ENCODE results near the gene RIBC2.
"Not testable (repeated sequence)": the region's sequence is repeated elsewhere in the genome, so short reads cannot be mapped to it uniquely, and the experiment has no call there.

Gene RIBC2

DNA sequence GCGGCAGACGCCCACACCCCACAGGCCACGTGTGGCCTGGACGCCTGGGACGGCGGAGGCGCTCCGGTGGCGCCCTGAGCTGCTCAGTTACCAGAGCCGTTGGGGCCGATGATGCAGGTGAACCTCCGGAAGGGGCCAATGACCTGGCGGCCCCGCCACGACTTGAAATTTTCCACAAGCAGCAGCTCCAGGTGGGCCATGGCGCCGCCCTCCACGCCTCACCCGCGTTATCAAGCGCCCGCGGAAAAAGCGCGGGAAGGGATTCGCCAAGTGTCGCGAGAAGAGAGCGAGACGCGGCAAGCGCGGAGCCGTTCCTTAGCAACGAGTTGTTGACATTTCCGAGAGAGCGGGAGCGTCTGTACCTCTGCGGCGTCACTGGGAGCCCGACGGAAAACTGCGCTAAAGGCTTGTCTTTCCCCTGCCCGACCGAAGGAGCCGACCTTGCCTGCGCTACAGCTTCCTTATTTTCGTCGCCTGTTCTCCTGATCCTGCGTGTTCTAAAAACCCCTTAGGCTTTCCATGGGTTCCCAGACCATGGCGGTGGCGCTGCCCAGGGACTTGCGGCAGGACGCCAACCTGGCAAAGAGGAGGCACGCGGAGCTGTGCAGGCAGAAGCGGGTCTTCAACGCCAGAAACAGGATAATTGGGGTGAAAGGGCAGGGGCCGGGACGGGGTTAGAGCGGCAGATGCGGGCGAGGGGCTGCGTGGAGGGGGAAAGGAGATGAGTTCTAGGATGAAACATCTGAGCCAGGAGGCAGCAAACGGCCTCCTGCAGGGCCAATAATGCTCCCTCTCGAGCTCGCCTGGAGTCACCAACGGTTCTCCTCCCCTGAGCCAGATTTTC is at the start of gene RIBC2, which contains the start of gene SMC1B:
TSS of gene RIBC2 (plus strand) at position 326 of the 844 bp plus-strand sequence. CDS start at position 520, 194 bp downstream.
TSS of gene SMC1B (minus strand) at position 232 of the 844 bp plus-strand sequence. CDS start at position 200, 32 bp downstream.
- peak; percentile 43 for DNase-seq

- DNase-seq = no peak
Observed at GRCh38 chr22:45366713-45367112, 46.8 kb upstream of the RIBC2 start.

DNA sequence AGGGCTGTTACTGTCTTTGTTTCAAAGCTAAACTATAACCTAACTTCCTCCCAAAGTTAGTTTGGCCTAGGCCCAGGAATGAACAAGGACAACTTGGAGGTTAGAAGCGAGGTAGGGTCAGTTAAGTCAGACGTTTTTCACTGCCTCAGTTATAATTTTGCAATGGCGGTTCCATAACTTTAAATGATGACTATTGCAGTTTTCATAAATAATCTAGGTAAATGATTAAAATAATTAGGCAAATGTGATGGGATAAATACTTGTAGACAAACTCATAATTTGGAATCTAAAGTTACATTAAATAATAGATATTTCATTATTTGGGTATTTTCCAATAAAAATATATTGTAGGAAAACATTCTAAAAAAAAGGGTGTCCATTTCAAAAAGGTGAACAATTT is 39.9 kb upstream of the RIBC2 start:
- not testable (repeated sequence) for DNase-seq

GRCh38 chr22:45376009-45376408 is 37.5 kb upstream of the RIBC2 start:
- no peak for DNase-seq

GRCh38 chr22:45376703-45377102 is 36.8 kb upstream of the RIBC2 start:
- DNase-seq = no peak

- no peak for DNase-seq
Observed at GRCh38 chr22:45381348-45381747, 32.1 kb upstream of the RIBC2 start.

DNA sequence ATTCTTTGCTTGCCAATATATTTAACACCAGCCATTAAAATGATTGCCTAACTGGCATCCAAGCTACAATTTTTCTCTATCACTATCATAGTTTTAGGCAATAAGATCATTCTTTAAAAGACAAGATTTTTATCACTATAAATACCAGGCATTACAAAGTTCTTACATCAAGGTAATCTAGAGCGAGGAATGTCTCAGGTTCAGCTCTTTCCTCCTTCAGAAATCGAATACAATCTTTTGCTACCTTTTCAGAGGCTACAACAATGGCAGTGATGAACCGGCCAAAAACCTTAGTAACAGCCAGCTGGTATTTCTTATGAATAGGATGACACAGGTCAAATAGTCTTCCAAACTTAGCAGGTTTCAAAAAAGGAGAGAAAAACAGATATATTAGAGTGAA is 23.9 kb upstream of the RIBC2 start:
- no peak for DNase-seq

DNA sequence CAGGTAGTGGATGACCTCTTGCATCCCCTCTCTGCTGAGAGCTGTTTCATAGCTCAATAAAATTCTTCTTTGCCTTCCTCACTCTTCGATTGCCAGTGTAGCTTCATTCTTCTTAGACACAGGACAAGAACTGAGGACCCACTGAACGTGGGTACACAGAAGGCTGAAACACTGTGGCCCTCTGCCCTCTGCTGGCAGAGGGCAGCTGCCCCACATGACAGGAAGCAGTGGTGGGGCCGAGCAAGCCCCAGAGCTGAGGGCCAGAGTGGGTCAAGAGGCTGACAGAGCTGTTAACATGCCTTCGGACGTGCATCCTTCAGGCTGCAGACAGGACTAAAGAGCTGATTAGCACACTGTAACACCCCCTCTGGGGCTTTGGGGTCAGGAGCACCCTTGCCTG is 15.7 kb upstream of the RIBC2 start:
- DNase-seq = no peak

GRCh38 chr22:45398214-45398613 is 15.3 kb upstream of the RIBC2 start:
- DNase-seq = no peak

GRCh38 chr22:45399712-45400445 is 13.6 kb upstream of the RIBC2 start:
- DNase-seq = peak; percentile 69

GRCh38 chr22:45402466-45402985 is 11.0 kb upstream of the RIBC2 start:
- no peak for DNase-seq

GRCh38 chr22:45407793-45408192 is 5.7 kb upstream of the RIBC2 start:
- no peak for DNase-seq

GRCh38 chr22:45413013-45413367 is 503 bp upstream of the RIBC2 start:
- no peak for DNase-seq

- DNase-seq = no peak
Observed at GRCh38 chr22:45418056-45418769, 4.7 kb downstream of the RIBC2 start.

GRCh38 chr22:45418770-45419138 is 5.3 kb downstream of the RIBC2 start:
- DNase-seq = no peak

- DNase-seq = no peak
Observed at GRCh38 chr22:45420011-45420410, 6.5 kb downstream of the RIBC2 start.

GRCh38 chr22:45420539-45420938 is 7.0 kb downstream of the RIBC2 start:
- no peak for DNase-seq

- no peak for DNase-seq
Observed at GRCh38 chr22:45421349-45422055, 8.0 kb downstream of the RIBC2 start.

DNA sequence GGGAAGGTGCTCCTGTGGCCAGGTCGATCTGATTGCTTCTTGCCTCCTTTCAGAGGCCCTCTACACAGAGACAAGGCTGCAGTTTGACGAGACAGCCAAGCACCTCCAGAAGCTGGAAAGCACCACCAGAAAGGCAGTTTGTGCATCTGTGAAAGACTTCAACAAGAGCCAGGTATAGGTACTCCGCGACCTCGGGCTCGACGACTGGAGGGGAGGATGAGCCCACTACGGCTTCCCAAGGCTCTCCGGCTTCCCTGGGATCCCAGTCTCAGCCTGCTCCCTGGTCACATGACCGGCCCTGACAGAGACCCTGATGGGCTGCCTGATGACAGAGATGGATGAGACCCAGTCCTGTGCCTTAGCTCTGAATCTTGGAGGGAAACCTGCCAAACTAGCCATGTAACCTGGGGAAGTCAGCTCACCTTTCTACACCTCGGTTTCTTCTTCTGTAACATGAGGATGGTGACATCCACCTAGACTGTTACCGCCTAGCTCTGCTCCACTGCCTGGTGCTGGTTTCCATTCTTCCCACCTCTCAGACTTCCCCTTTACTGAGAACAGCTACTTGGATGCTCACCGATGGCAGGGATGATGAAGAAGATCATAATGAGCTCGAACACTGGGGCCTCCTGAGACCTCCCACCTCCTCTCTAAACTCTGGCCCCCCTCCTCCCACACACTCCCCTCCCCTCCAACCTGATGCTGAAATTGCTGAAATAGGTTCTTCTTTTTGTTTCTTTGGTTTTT is 8.9 kb downstream of the RIBC2 start:
- no peak for DNase-seq

- no peak for DNase-seq
Observed at GRCh38 chr22:45423524-45423923, 10.0 kb downstream of the RIBC2 start.

DNA sequence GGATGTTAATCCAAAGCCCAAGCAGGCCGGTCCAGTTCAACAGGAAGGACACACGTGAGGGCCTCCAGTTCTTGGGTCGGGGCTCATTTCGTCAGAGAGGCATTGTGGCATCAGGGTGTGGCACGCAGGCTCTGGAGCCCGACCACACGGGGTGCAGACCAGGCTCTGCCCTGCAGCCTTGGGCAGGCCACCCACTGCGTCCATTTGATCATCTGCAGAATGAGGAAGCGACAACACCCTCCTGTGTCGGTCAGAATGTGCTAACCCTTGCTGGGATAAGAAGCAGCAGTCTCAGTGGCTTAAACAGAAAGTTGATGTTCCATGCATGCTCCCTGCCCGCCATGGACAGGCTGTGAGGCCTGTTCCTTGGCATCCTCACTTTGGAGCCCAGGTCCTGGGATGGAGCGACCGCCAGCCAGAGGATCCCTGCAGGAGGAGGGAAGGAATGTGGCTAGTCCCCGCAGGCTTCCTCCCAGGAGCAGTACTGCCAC is 10.8 kb downstream of the RIBC2 start:
- DNase-seq = no peak

DNA sequence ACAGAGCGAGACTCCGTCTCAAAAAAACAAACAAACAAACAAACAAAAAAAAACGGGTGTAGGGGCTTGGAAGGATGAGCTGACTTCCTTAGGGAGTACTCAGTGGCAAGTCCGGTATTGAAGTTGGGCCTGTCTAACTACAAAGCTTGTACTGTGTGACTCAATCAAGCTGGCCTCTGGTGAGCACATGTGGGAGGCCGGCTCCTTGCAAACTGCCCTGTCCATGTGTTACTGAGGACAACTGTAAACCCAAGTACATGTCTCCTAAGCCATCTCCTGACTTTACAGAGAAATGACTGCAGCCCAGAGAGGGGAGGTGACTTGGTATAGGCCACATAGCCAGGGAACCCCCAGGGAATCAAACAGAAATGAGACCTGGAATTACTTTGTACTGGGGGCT is 11.6 kb downstream of the RIBC2 start:
- no peak for DNase-seq
